SKM-1 (cell line): ENCODE measurements around the gene ZNF593OS.

Experiments used
- DNase-seq: peaks from one replicate; lab custom pipeline; 2025; ENCODE audit not compliant: unreplicated experiment; lab: John Stamatoyannopoulos, UW

The ZNF593OS gene

GRCh38 chr1:26171084-26172072 lies at the start of gene ZNF593OS:
TSS of gene ZNF593OS (minus strand) at chr1:26171832. CDS start at chr1:26171661, 171 bp downstream.
- DNase-seq = no peak

GRCh38 chr1:26221094-26221493 lies 49.5 kb upstream of the ZNF593OS start:
- no peak for DNase-seq

- DNase-seq = no peak
These were observed 48.7 kb upstream of the ZNF593OS start for GRCh38 chr1:26220199-26220912.

- DNase-seq = no peak
These were observed 47.4 kb upstream of the ZNF593OS start for GRCh38 chr1:26218906-26219494.

GRCh38 chr1:26215246-26215645 lies 43.6 kb upstream of the ZNF593OS start:
- DNase-seq = no peak

GRCh38 chr1:26213335-26213905 lies 41.8 kb upstream of the ZNF593OS start:
- no peak for DNase-seq

GRCh38 chr1:26212726-26213125 lies 41.1 kb upstream of the ZNF593OS start:
- DNase-seq = no peak

- DNase-seq = no peak
These were observed 38.7 kb upstream of the ZNF593OS start for GRCh38 chr1:26210147-26210870.

- no peak for DNase-seq
These were observed 32.1 kb upstream of the ZNF593OS start for GRCh38 chr1:26203642-26204318.

- DNase-seq = no peak
These were observed 28.8 kb upstream of the ZNF593OS start for GRCh38 chr1:26200413-26200812.

- DNase-seq = no peak
These were observed 26.2 kb upstream of the ZNF593OS start for GRCh38 chr1:26197813-26198212.

- DNase-seq = no peak
These were observed 25.7 kb upstream of the ZNF593OS start for GRCh38 chr1:26197301-26197700.

GRCh38 chr1:26195805-26196204 lies 24.2 kb upstream of the ZNF593OS start:
- DNase-seq = no peak

- no peak for DNase-seq
These were observed 20.1 kb upstream of the ZNF593OS start for GRCh38 chr1:26191739-26192138.

GRCh38 chr1:26190373-26190987 lies 18.8 kb upstream of the ZNF593OS start, which contains the start of gene CATSPER4:
TSS of gene CATSPER4 (plus strand) at chr1:26190602. CDS start at chr1:26190628, 26 bp downstream.
- DNase-seq = no peak

GRCh38 chr1:26189751-26190275 lies 18.2 kb upstream of the ZNF593OS start:
- DNase-seq = no peak

- no peak for DNase-seq
These were observed 17.7 kb upstream of the ZNF593OS start for GRCh38 chr1:26189331-26189730.

- DNase-seq = no peak
These were observed 16.8 kb upstream of the ZNF593OS start for GRCh38 chr1:26188477-26188876.

- DNase-seq = no peak
These were observed 16.2 kb upstream of the ZNF593OS start for GRCh38 chr1:26187882-26188281.
